Measurements from ENCODE around the gene RIT2. TPM values are rescaled to one million over a fixed set of nuclear protein-coding genes. Genes with fewer than 3 reads are reported as not detected.

RIT2 gene
- total RNA-seq, 3 donors from 2014 or later (not counting 1 experiment from before 2014, with no cell fraction given) = not detected

GRCh38 chr18:42996824-42997223, 118.7 kb downstream of the RIT2 start:
- DNase-seq (no peak), ATAC-seq (no peak)
- H3K9me3 Mint-ChIP-seq = peaks cover 10 to 12% of the 10 kb centered on the region in 2 donors
- H3K27ac ChIP-seq (ENCODE audit: low read length) = no peak overlapping the region
- H3K36me3 Mint-ChIP-seq = peaks cover 6% of the 10 kb centered on the region
- no peak overlapping the region for H3K4me3 Mint-ChIP-seq
- H3K27ac Mint-ChIP-seq = no peak overlapping the region
- H3K9me3 ChIP-seq (ENCODE audit: control insufficient read depth, insufficient read depth, low read length) = peaks cover 3% of the 10 kb centered on the region
- H3K4me1 Mint-ChIP-seq = no peaks in the 10 kb centered on the region
- TF ChIP-seq, protein P1, sequence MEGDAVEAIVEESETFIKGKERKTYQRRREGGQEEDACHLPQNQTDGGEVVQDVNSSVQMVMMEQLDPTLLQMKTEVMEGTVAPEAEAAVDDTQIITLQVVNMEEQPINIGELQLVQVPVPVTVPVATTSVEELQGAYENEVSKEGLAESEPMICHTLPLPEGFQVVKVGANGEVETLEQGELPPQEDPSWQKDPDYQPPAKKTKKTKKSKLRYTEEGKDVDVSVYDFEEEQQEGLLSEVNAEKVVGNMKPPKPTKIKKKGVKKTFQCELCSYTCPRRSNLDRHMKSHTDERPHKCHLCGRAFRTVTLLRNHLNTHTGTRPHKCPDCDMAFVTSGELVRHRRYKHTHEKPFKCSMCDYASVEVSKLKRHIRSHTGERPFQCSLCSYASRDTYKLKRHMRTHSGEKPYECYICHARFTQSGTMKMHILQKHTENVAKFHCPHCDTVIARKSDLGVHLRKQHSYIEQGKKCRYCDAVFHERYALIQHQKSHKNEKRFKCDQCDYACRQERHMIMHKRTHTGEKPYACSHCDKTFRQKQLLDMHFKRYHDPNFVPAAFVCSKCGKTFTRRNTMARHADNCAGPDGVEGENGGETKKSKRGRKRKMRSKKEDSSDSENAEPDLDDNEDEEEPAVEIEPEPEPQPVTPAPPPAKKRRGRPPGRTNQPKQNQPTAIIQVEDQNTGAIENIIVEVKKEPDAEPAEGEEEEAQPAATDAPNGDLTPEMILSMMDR (IDR thresholded peaks at IDR 0.05) = no peak
- no peaks in the 10 kb centered on the region for H3K27me3 Mint-ChIP-seq (ENCODE audit: low read depth in 2 of 2)
- intact Hi-C loops (cut with micrococcal nuclease) = no loop called here
- no peaks in the 10 kb centered on the region for H3K27me3 ChIP-seq (ENCODE audit: control insufficient read depth, insufficient read depth, low read length)
- H3K4me1 ChIP-seq (ENCODE audit: control insufficient read depth, insufficient read depth, low read length) = no peaks in the 10 kb centered on the region
- H3K4me3 ChIP-seq (ENCODE audit: low read length) = no peak overlapping the region
- no peaks in the 10 kb centered on the region for H3K36me3 ChIP-seq (ENCODE audit: control insufficient read depth, insufficient read depth, low read length)

DNA sequence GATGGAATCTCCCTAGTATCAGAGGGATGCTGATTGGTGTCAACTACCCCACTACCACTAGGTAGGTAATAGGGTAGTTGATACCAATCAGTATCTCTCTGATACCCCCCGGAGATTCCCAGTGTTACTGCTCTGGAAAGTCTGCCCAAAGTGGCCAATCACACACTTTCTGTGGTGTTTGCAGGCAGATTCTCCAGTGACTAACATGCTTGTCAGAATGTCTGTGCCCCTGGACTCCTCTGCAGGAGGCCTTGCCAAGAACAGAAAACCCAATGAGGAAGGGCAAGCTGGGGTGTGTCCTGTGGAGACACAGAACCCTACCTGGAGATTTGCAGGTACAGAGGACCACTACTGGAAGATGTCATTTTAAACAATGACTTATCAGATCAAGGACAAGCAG, 135.1 kb downstream of the RIT2 start:
- Mint-ChIP-seq H3K4me1 (no peaks in the 10 kb centered on the region), H3K9me3 (peaks cover 10 to 12% of the 10 kb centered on the region in 2 donors), H3K36me3 (no peaks in the 10 kb centered on the region), H3K27ac (no peak overlapping the region), H3K4me3 (no peak overlapping the region), H3K27me3 (ENCODE audit: low read depth in 2 of 2) (no peaks in the 10 kb centered on the region)
- Histone ChIP-seq H3K4me1 (ENCODE audit: control insufficient read depth, insufficient read depth, low read length) (no peaks in the 10 kb centered on the region), H3K27me3 (ENCODE audit: control insufficient read depth, insufficient read depth, low read length) (no peaks in the 10 kb centered on the region), H3K27ac (ENCODE audit: low read length) (no peak overlapping the region), H3K4me3 (ENCODE audit: low read length) (no peak overlapping the region), H3K36me3 (ENCODE audit: control insufficient read depth, insufficient read depth, low read length) (no peaks in the 10 kb centered on the region), H3K9me3 (ENCODE audit: control insufficient read depth, insufficient read depth, low read length) (no peaks in the 10 kb centered on the region)
- DNase-seq = no peak
- ATAC-seq = no peak
- 100% methylated on average over 1 of the region's 1 CpG for WGBS (ENCODE audit: insufficient coverage)
- TF ChIP-seq, protein P1 (IDR thresholded peaks at IDR 0.05) = no peak
- intact Hi-C loops (cut with micrococcal nuclease) = no loop called here

DNA sequence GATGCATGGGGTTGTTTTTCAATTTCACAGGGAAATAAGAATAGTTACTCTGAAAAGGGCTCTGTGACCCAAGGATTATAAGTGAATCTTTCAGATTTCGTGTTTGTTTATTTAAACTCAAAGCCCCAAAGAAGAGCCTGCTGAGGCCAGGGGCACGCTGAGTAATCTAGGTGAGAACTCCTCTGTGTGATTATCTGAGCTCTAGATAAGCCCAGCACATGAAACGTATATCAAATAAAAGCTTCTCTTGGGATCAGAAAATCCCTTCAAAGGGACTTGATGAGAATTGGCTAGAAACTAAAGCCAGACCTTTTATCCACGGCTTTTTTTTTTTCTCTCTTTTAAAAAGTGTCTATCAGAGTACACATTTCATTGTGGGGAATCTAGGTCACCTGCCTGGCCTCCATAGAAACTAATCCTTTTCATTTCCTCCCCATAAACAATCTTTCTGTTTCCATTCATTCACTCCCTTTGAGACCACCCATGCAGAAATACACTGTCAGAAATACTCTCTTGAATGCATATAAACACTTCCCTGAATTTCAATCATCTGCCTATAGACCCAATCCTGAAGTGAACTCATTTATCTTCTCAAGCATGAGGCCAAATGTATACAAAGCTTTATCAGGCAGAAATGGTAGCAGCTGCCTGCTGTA, 137.4 kb downstream of the RIT2 start:
- Mint-ChIP-seq H3K4me3 (no peak overlapping the region), H3K27ac (no peak overlapping the region), H3K4me1 (no peaks in the 10 kb centered on the region), H3K36me3 (no peaks in the 10 kb centered on the region), H3K27me3 (ENCODE audit: low read depth in 2 of 2) (no peaks in the 10 kb centered on the region), H3K9me3 (peaks cover 12 to 15% of the 10 kb centered on the region in 2 donors)
- intact Hi-C loops (cut with micrococcal nuclease) = no loop called here
- Histone ChIP-seq H3K27me3 (ENCODE audit: control insufficient read depth, insufficient read depth, low read length) (no peaks in the 10 kb centered on the region), H3K4me3 (ENCODE audit: low read length) (no peak overlapping the region), H3K27ac (ENCODE audit: low read length) (no peak overlapping the region), H3K36me3 (ENCODE audit: control insufficient read depth, insufficient read depth, low read length) (no peaks in the 10 kb centered on the region), H3K4me1 (ENCODE audit: control insufficient read depth, insufficient read depth, low read length) (no peaks in the 10 kb centered on the region), H3K9me3 (ENCODE audit: control insufficient read depth, insufficient read depth, low read length) (no peaks in the 10 kb centered on the region)
- 58% methylated on average over 4 of the region's 4 CpGs for WGBS (ENCODE audit: insufficient coverage)
- ATAC-seq = no peak
- TF ChIP-seq, protein P1 (IDR thresholded peaks at IDR 0.05) = no peak
- DNase-seq = no peak

Measured in natural killer cell (primary cell).